Measurements from ENCODE around the gene SNPH. TPM values are rescaled to one million over a fixed set of nuclear protein-coding genes. Genes with fewer than 3 reads are reported as not detected.

SNPH gene
- total and polyA plus RNA-seq, 2 of the 4 experiments (the other 2 are of a cell fraction) = 3.1 to 4.5 TPM

GRCh38 chr20:1320016-1320415 is 53.9 kb downstream of the SNPH start:
- WGBS, 2 experiments (ENCODE audit: extremely low coverage in 2 of 2, insufficient read length in 1 of 2) = 86% methylated on average over 1 of the region's 6 CpGs; no CpG with 5 or more reads in 1 of the 2 experiments
- Histone ChIP-seq H3K18ac (ENCODE audit: low read depth, low read length) (no peak overlapping the region), H3K27ac (ENCODE audit: insufficient read depth, low read length) (no peak overlapping the region), H2AK5ac (ENCODE audit: low read depth, low read length) (peak overlapping the region; percentile 54; the same call in 1 of the 2 replicates), H4K20me1 (ENCODE audit: insufficient read depth, low read length) (no peaks in the 10 kb centered on the region), H3K9ac (ENCODE audit: low read depth, low read length) (no peak overlapping the region), H3K4me3 (ENCODE audit: insufficient read depth, low read depth, low read length) (no peak overlapping the region), H3K23ac (ENCODE audit: low read depth, low read length) (no peak overlapping the region), H3K56ac (ENCODE audit: extremely low read depth, insufficient read depth, low read length) (no peak overlapping the region), H4K91ac (ENCODE audit: insufficient read depth, low read depth, low read length) (no peak overlapping the region; the same call in 1 of the 2 replicates), H3K79me1 (ENCODE audit: low read depth in 1 of 2, low read length in 2 of 2) (peaks cover 0 to 18% of the 10 kb centered on the region in 2 experiments; a peak in 2 of 4 replicates), H2BK5ac (ENCODE audit: low read depth, low read length, poor library complexity, severe bottlenecking) (no peak overlapping the region), H2BK15ac (ENCODE audit: low read depth, low read length) (no peak overlapping the region), H4K5ac (ENCODE audit: low read depth, low read length) (no peak overlapping the region), H2BK20ac (ENCODE audit: low read depth, low read length) (no peak overlapping the region), H2BK120ac (ENCODE audit: low read depth, low read length) (no peak overlapping the region), H3K4ac (ENCODE audit: low read depth, low read length) (0 out of 2 replicates have a peak overlapping the region, but pooled peaks have one; percentile 13), H3K27me3 (ENCODE audit: control insufficient read depth, insufficient read depth, low read length) (no peaks in the 10 kb centered on the region), H2AFZ (replicated peaks; ENCODE audit: low read length, poor library complexity) (no peak overlapping the region), H3K14ac (replicated peaks; ENCODE audit: low read depth, low read length) (no peak overlapping the region), H4K8ac (ENCODE audit: low read depth in 2 of 2, low read length in 2 of 2) (no peak overlapping the region), H3K36me3 (ENCODE audit: control insufficient read depth, insufficient read depth, low read length) (no peaks in the 10 kb centered on the region), H3K4me2 (ENCODE audit: low read depth, low read length) (no peak overlapping the region), H3K9me3 (ENCODE audit: control insufficient read depth, insufficient read depth, low read length) (no peaks in the 10 kb centered on the region), H3K4me1 (ENCODE audit: control insufficient read depth, insufficient read depth, low read length) (peaks cover 25% of the 10 kb centered on the region), H2AK9ac (replicated peaks; ENCODE audit: low read depth, low read length, poor library complexity) (no peak overlapping the region), H3K9me1 (ENCODE audit: insufficient read depth, low read length) (peaks cover 17% of the 10 kb centered on the region)
- ChIA-PET POLR2A (ENCODE audit: unreplicated experiment) (no interaction called here), CTCF (interaction anchor here (1.6 kb wide), 1 partner anchor 117 kb away, joined by 5 read pairs; no protein-coding TSS in a partner anchor)
- in situ Hi-C loops (cut with MboI; ENCODE audit: low sequenced_read_pairs) = no loop called here
- intact Hi-C loops (cut with micrococcal nuclease) = no loop called here
- BruUV-seq (replicated peaks) = no TSS peak
- DNase-seq (no peak), ATAC-seq (ENCODE audit: low read depth) (no peak)
- dilution Hi-C loops (cut with HindIII; ENCODE audit: low sequenced_read_pairs, unreplicated experiment) = no loop called here
- TF ChIP-seq CHD1 (IDR thresholded peaks at IDR 0.05; ENCODE audit: low read depth, low read length) (no peak), RCOR1 (IDR thresholded peaks at IDR 0.05; ENCODE audit: insufficient replicate concordance, low read length) (no peak), CTCF (conservative IDR thresholded peaks at IDR 0.05; ENCODE audit: low read depth, low read length) (no peak), USF2 (IDR thresholded peaks at IDR 0.05; ENCODE audit: low read depth, low read length) (no peak), MAZ (IDR thresholded peaks at IDR 0.05; ENCODE audit: borderline replicate concordance, low read depth, low read length) (no peak), RFX5 (IDR thresholded peaks at IDR 0.05; ENCODE audit: low read depth, low read length) (no peak), ELK1 (IDR thresholded peaks at IDR 0.05; ENCODE audit: borderline replicate concordance, low read depth, low read length) (no peak), NFE2L2 (IDR thresholded peaks at IDR 0.05; ENCODE audit: low read depth, low read length) (no peak), MXI1 (IDR thresholded peaks at IDR 0.05; ENCODE audit: borderline replicate concordance, low read depth, low read length) (no peak)

Measured in IMR-90 (cell line).